NCI-H146 treated with DMSO at 0.1 percent for 48 hours (cell line): ENCODE data around the gene RANBP17.
A peak's percentile ranks its signal among the peaks of the same experiment; 100 is the strongest.
"Not testable (repeated sequence)": the region's sequence is repeated elsewhere in the genome, so short reads cannot be mapped to it uniquely, and the experiment has no call there.

Source experiments
- DNase-seq: peaks from one replicate; lab custom pipeline; 2025; ENCODE audit not compliant: unreplicated experiment; lab: John Stamatoyannopoulos, UW

Gene RANBP17

GRCh38 chr5:171143926-171144325 lies 282.1 kb downstream of the RANBP17 start:
- DNase-seq = no peak

GRCh38 chr5:171149333-171149732 lies 287.5 kb downstream of the RANBP17 start:
- no peak for DNase-seq

GRCh38 chr5:171149772-171150171 lies 288.0 kb downstream of the RANBP17 start:
- no peak for DNase-seq

GRCh38 chr5:171152382-171152781 lies 290.6 kb downstream of the RANBP17 start:
- DNase-seq = no peak

- no peak for DNase-seq
Measured at GRCh38 chr5:171155621-171156020, 293.8 kb downstream of the RANBP17 start.

- no peak for DNase-seq
Measured at GRCh38 chr5:171157276-171157675, 295.5 kb downstream of the RANBP17 start.

- peak; percentile 58 for DNase-seq
Measured at GRCh38 chr5:171157775-171158174, 296.0 kb downstream of the RANBP17 start.

- peak; percentile 53 for DNase-seq
Measured at GRCh38 chr5:171158581-171158980, 296.8 kb downstream of the RANBP17 start.

GRCh38 chr5:171162165-171162564 lies 300.3 kb downstream of the RANBP17 start:
- no peak for DNase-seq

- DNase-seq = peak; percentile 26
Measured at GRCh38 chr5:171162596-171162995, 300.8 kb downstream of the RANBP17 start.

GRCh38 chr5:171166766-171167165 lies 304.9 kb downstream of the RANBP17 start:
- peak; percentile 63 for DNase-seq

GRCh38 chr5:171168171-171168570 lies 306.4 kb downstream of the RANBP17 start:
- DNase-seq = no peak

- not testable (repeated sequence) for DNase-seq
Measured at GRCh38 chr5:171174960-171175359, 313.1 kb downstream of the RANBP17 start.

GRCh38 chr5:171175746-171176145 lies 313.9 kb downstream of the RANBP17 start:
- no peak for DNase-seq

- not testable (repeated sequence) for DNase-seq
Measured at GRCh38 chr5:171178190-171178589, 316.4 kb downstream of the RANBP17 start.

GRCh38 chr5:171188016-171188415 lies 326.2 kb downstream of the RANBP17 start:
- DNase-seq = no peak

- DNase-seq = no peak
Measured at GRCh38 chr5:171189442-171189841, 327.6 kb downstream of the RANBP17 start.

GRCh38 chr5:171192111-171192510 lies 330.3 kb downstream of the RANBP17 start:
- no peak for DNase-seq

GRCh38 chr5:171201310-171201709 lies 339.5 kb downstream of the RANBP17 start:
- DNase-seq = peak; percentile 75

GRCh38 chr5:171205375-171205774 lies 343.6 kb downstream of the RANBP17 start:
- peak; percentile 79 for DNase-seq

- DNase-seq = no peak
Measured at GRCh38 chr5:171207256-171207847, 345.5 kb downstream of the RANBP17 start.

- no peak for DNase-seq
Measured at GRCh38 chr5:171221916-171222315, 360.1 kb downstream of the RANBP17 start.

- no peak for DNase-seq
Measured at GRCh38 chr5:171223927-171224326, 362.1 kb downstream of the RANBP17 start.
